NCI-H82 treated with DMSO at 0.1 percent for 48 hours (cell line): ENCODE results near the gene CRK.
A peak's percentile ranks its signal among the peaks of the same experiment; 100 is the strongest.
"Not testable (repeated sequence)": the region's sequence is repeated elsewhere in the genome, so short reads cannot be mapped to it uniquely, and the experiment has no call there.

Experiments
- DNase-seq: peaks from one replicate; lab custom pipeline; 2025; ENCODE audit not compliant: unreplicated experiment; lab: John Stamatoyannopoulos, UW

The CRK gene

DNA sequence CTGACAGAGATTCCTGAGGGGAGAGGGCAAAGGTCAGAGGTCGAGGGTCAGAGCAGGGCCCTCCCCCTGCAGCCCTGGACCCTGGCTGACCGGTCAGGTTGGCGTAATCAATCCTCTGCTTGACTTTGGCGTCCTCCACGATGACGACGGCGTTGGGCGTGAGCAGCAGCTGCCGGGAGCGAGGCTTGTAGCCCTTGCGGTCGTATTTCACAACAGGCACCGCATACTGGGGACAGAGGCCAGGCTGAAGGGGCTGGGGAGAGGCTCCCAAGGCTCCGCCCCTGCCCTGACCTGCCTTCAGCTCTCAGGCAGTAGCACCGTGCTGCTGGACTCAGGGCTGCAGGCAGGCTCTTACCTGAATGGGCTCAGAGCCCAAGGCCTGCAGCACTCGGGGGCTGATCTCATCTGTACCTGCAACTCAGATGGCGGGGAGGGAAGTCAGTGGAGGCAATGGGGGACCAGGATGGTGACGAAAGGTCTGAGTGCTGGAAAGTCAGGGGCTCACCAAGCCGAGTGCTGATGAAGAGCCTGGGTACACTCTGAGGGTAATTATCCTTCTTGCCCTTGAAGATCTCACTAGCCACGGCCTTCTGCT, 12.0 kb upstream of the CRK start:
- no peak for DNase-seq

DNA sequence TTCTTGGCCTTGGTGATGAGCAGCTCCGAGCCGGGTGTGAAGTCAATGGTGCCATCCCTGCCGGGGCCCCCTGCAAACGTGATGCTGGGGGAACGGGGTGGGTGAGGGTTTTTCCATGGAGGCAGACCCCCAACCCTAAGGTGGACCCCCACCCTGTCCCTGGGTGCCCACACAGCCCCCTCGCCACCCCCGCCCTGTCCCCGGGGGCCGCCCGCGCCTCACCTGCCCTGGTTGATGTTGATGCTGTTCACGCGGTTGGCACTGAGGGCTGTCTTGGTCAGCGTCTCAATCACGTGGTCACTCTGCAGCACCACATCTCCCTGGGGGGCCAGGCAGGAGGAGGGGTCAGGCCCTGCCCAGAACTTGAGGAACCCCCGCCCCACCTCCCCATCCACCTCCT, 11.2 kb upstream of the CRK start:
- no peak for DNase-seq

DNA sequence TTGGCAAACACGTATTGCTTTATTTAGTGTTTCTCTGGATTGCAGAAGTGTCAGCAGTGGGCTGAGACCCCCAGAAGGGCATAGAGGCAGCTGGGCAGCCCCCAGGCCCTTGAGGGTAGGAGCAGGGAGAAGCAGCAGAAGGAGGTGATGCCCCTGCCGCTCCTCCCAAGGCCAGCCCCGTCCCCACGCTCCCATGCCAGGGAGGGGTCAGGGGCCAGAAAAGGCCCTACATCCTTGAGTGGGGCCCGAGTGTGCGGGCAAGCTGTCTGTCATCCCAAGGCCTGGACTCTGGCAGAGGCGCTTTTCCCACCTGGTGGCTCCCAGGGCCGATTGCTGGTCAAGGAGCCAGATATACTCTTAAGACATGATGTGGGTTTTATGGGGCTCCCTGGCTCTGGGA, 8.2 kb upstream of the CRK start:
- no peak for DNase-seq

DNA sequence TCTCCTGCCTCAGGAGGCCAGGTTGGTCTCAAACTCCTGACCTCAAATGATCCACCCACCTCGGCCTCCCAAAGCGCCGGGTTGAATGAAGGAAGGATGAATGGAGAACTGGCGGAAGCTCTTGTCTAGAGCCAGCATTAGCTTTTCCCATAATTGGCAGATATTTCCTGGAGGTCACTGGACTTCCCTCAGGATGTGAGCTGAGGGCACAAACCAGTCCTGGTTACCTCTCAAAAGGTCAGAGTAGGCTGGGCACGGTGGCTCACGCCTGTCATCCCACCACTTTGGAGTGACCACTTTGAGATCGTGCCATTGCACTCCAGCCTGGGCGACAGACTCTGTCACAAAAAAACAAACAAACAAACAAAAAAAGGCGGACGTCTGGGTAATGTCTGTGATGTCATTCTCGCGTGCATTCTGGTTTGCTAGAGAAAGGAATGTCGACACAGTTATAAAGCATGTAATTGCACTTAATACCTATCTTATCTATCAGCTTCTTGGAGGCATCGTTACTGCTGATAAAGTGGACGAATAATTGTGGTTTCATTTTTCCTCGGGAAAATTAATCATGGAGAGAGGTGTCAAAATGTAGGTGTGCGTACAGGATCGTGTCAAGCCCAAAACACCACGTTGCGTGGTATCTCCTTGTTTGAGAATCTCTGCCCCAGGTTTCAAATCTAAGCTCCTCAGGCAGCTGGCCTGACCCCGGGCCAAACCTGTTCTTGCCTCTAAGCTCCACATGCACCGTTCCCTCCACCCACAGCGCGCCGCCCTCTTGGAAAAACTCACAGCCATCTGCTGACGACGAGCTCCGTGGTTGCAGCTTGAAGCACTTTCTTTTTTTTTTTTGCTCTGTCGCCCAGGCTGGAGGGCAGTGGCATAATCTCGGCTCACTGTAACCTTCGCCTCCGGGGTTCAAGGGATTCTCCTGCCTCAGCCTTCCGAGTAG, 6.4 kb upstream of the CRK start:
- peak; percentile 94 for DNase-seq

DNA sequence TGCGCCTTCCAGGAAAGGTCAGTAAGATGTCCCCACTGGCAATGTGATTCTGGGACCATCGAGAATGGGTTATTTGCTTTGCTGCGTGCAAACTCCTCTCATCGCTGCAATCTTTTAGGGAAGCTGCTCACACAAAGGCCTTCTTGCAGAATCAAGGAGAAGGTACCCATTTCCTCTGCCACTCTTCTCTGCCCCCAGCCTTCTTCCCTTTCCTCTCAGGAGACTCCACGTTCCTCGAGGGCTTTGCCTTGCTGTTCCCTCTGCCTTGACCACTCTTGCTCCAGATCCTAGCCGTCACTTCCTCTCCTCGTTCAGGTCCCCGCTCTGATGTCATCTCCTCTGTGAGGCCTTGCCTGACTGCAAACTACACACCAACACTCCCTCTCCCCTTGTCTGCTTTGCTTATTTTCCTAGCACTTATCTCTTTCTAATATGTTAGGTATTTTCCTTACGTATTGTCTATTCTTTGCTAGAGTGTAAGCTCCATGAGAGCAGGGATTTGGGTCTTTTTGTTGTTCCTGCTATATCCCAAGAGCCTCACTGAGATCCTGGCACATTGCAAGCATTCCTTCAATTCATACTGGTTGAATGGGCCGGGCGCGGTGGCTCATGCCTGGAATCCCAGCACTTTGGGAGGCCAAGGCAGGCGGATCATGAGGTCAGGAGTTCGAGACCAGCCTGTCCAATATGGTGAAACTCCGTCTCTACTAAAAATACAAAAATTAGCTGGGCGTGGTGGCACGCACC, 5.3 kb upstream of the CRK start:
- DNase-seq, result no peak

DNA sequence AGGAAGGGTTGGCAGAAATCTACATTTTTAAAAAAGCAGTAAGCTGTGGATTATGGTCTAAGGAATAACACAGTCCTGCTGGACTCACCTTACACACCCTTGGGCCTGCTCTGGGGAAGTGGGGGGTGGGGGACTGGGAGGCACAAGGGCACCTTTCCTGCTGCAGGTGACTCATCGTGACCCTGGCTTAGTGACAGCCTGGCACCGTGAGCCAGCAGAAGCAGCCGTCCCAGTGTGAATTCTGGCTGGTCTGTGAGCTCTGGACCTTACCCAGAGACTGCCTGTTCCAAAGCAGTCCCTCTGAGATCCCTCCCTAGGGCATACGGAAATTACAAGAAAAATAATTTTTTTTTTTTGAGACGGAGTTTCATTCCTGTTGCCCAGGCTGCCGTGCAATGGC, 4.2 kb upstream of the CRK start:
- DNase-seq, result no peak

DNA sequence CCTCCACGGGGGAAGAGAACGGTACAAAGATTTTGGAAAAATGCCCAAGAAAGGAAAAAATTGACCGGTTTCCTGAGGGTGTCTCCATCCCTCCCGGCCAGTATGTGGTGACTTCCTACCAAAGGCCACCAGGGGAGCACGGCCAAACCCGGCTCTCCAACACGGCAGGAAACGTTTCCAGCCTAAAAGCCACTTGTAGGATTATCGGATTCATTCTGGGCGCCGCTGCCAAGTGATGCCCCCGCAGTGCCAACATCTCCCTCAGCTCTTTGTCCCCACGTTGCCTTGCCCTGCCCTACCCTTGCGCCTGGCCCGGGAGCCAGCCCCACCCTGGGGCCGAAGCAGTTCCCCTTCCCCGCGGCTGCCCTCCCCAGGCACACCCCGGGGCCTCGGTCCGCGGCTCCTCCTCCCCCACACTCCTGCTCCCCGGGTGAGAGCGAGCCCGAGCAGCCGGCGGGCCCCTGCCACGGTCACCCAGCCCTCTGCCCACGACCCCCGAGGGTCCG, 688 bp downstream of the CRK start:
- peak; percentile 42 for DNase-seq

DNA sequence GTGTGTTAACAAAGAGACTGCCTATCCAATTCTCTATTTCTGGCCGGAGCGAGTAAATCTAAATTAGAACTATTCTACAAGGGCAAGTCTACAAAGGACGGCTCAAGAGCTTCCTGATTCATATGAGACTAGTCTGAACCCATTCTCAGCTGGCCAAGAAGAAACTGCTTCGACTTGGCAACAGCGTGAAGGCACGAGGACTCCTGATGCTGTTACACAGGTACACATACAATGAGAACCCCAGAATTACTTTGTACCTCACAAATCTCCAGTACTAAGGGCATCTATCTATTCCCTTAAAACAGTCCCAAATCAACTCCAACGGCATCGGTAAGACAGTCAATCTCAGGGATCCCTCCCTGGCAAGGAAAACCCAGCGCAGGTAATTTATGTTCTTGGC, 1.5 kb downstream of the CRK start:
- no peak for DNase-seq

DNA sequence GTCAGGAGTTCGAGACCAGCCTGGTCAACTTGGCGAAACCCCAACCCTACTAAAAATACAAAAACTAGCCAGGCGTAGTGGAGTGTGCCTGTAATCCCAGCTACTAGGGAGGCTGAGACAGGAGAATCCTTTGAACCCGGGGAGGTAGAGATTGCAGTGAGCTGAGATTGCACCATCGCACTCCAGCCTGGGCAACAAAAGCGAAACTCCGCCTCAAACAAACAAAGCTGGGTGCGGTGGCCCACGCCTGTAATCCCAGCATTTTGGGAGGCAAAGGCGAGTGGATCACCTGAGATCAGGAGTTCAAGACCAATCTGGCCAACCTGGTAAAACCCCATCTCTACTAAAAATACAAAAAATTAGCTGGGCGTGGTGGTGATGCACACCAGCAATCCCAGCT, 2.3 kb downstream of the CRK start:
- DNase-seq, result not testable (repeated sequence)

DNA sequence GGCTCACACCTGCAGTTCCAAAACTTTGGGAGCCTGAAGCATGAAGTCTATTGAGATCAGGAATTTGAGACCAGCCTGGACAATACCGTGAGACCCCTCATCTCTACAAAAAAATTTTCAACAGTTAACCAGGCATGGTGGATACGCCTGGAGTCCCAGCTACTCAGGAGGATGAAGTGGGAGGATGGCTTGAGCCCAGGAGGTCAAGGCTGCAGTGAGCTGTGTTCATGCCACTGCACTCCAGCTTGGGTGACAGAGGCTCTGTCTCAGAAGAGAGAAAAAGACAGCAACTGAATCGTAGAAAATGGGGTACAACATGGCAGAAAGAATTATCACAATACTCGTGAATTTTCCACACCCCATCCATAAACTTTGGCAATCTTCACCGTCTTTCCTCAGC, 3.2 kb downstream of the CRK start:
- no peak for DNase-seq

DNA sequence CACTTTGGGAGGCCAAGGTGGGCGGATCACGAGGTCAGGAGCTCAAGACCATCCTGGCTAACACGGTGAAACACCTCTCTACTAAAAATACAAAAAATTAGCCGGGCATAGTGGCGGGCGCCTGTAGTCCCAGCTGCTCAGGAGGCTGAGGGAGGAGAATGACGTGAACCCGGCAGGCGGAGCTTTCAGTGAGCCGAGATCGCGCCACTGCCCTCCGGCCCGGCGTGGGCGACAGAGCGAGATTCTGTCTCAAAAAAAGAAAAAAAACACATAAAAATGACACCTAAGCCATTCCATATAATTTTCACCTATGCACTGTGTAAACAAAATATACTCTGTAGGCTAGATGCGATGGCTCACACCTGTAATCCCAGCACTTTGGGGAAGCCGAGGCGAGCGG, 5.8 kb downstream of the CRK start:
- not testable (repeated sequence) for DNase-seq

DNA sequence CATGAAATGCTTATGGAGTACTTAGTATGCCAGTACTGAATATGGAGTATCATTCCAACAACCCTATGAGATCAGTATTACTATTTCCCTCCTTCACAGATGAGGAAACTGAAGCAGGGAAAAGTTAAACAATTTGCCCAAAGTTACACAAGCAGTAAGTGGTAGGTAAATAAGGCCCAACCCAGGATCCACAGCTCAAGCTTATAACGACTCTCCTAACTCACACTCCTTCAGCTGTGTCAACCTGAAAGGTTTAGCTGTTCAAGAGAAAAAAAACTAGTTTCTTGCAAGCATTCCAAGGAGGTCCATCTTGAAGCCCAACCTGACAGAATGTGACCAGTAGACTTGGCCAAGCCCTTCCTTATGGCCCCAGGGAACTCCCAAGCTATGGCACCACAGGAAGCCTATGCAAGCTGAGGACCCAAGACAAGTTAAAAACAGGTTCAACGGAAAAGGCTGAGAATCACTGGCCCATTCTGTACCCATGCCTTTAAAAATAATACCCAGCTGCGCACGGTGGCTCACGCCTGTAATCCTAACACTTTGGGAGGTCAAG, 6.5 kb downstream of the CRK start:
- DNase-seq, result no peak

DNA sequence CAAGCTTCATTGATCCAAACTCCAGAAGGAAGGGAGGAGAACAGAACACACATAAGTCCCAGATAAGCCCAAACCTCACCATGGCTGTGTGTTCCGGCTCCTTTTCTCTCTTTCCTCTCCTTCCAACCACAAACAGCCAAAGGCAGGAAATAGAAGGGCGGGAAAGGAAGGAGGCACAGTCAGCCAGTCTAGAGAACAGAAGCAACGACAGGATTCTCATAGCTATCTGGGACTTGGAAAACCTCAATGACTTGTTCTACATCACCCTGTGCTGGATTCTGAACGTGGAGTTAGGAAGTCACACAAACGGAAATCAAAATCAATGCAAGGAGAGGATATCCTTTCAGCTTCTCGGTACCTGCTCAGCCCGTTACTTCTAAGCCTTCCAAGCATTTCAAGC, 9.0 kb downstream of the CRK start:
- DNase-seq, result no peak

DNA sequence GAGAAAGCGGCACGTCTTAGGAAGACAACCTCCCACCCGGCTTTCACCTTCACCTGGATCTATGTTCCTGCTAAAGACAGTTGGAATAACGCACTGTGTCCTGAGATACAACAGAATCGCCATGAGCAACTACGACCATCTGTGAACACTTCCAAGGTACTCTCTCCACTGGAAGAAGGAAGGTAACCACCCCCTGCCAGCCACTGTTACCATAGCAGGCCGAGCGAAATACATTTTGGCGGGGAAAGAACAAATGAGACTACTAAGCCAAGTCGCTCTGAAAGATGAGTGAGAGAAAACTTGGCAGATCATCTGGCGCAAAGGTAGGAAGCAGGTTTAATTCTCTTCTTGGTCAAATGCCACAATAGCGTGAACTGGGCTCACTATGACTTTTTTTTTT, 9.8 kb downstream of the CRK start:
- DNase-seq, result no peak

DNA sequence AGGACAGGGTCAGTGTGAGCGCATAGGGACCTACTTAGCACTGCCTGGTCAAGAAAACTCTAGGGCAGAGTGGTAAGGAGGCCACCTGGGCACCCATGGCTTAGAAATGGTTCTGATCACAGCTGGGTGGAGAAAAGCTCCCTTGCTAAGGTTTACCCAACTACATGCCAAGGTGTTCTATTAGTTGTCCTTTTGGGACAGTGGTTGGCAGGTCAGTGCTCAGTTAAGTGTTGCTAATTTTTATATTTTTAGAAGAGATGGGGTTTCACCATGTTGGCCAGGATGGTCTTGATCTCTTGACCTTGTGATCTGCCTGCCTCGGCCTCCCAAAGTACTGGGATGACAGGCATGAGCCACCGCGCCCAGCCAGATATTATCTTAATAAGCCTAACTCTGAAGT, 10.3 kb downstream of the CRK start:
- not testable (repeated sequence) for DNase-seq

DNA sequence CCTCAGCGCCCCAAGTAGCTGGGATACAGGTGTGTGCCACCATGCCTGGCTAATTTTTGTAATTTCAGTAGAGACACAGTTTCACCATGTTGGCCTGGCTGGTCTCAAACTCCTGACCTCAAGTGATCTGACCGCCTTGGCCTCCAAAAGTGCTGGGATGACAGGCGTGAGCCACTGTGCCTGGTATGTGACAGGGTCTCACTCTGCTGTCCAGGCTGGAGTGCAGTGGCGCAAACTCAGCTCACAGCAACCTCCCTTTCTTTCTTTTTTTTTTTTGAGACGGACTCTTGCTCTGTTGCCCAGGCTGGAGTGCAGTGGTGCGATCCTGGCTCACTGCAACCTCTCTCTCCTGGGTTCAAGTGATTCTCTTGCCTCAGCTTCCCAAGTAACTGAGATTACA, 13.3 kb downstream of the CRK start:
- not testable (repeated sequence) for DNase-seq

DNA sequence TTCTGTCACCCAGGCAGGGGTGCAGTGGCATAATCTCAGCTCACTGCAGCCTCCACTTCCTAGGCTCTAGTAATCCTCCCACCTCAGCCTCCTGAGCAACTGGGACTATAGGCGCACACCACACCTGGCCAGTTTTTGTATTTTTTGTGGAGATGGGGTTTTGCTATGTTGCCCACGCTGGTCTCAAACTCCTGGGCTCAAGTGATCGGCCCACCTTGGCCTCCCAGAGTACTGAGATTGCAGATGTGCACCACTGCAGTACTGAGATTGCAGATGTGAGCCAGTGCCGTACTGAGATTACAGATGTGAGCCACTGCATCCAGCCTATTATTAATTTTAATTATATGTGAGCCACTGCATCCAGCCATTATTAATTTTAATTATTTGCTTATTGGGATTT, 13.8 kb downstream of the CRK start:
- DNase-seq, result no peak

DNA sequence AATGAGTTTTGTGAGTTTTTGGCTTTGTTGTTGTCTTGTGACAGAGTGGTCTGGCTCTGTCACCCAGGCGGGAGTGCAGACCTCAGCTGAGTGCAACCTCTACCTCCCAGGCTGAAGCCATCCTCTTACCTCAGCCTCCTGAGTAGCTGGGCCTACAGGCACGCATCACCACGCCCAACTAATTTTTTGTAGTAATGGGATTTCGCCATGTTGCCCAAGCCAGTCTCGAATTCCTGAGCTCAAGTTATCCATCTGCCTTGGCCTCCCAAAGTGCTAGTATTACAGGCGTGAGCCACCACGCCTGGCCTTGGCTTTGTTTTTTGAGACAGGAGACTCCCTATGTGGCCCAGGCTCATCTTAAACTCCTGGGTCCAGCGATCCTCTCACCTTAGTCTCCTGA, 15.1 kb downstream of the CRK start:
- no peak for DNase-seq

DNA sequence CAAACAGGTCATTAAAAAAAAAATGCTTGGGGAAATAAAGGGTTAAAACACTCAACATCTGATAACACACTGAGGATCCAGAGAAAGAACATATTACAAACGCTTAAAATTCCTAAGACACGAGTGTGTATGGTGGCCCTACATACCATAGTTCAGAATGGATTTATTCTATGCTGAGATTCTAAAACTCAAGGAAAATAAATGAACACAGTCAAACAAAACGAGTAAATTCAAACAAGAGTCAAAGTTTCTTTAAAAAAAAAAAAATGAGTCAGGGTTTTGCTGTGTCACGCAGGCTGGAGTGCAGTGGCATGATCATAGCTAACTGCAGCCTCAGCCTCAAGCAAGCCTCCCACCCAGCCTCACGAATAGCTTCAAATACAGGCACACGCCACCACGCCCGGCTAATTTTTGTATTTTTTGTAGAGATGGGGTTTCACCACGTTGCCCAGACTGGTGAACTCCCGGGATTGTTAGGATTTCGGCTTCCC, 17.4 kb downstream of the CRK start:
- DNase-seq, result no peak

DNA sequence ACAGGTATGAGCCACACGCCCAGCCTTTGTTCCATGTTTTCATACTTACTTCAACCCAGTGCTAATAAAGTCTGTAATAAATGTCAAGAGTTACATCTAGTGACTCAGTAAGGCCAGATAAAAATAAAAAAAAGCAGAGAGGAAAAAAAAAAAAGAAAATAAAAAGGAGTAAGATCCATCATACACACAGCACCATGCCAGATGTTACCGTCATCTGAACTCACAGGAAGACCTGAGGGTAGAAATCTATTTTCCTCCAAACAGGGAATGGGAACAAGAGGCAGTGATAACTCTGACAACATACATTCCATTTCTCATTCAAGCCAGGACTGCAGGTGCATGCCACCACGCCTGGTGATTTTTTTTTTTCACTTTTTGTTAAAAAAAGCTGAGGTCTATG, 20.7 kb downstream of the CRK start:
- no peak for DNase-seq

DNA sequence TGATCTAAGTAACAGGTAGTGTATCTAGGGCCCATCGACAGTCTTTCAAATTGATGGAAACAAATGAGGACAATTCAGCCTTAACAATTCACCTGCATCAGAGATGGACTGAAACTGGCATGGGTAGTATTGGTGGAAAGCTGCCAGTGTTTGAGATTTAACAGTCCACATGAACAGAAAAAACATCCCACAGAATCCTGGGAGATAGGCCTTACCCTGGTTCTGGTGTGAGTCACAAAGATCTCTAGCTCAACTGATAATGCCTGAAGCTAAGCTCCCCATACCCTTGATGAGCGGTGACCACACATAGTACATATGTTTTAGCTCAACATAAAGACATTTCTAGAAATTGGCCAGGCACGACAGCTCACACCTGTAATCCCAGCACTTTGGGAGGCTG, 21.9 kb downstream of the CRK start:
- no peak for DNase-seq
